ENCODE measurements around the gene SLC27A3. TPM values are rescaled to one million over a fixed set of nuclear protein-coding genes. Genes with fewer than 3 reads are reported as not detected.
A peak's percentile ranks its signal among the peaks of the same experiment; 100 is the strongest.
"Not testable (repeated sequence)": the region's sequence is repeated elsewhere in the genome, so short reads cannot be mapped to it uniquely, and the experiment has no call there.

SLC27A3 gene
- total RNA-seq, 2 donors from 2014 or later, result 7.4 to 10.0 TPM

DNA sequence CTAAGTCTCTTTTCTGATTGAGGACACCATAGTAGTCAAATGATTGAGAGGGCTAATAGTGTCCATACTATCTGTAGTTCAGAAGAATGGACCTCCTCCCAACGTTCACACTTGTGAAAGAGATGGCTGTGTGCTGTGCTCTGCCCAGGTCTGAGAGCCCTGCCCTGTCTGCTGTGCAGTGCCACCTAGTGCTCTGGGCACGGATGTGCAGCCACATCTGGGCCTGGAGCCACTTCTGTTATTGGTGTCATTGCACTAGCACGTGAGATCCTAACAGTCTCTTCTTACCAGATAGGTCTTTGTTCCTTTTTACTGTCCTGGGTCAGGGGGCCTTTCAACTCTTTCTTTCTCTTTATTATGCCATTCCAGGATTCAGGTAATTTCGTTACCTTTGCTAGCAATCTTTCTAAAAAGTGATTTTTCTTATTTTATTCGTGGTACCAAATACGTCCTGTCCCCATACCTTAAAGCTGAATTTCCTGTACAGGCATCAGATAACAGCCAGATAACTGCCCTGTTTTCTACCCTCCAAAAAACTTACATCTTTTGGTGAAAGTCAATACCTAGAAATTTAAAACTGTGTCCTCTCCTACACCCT lies 25.7 kb upstream of the SLC27A3 start:
- Mint-ChIP-seq H3K27me3 (no peaks in the 10 kb centered on the region), H3K4me3 (no peak overlapping the region), H3K4me1 (peaks cover 9% of the 10 kb centered on the region), H3K27ac (no peak overlapping the region), H3K36me3 (ENCODE audit: low read depth) (peaks cover 11% of the 10 kb centered on the region)
- ATAC-seq, result peak; percentile 100
- DNase-seq, result peak; percentile 56 to 75 (median 62)
- H3K9me3 ChIP-seq (ENCODE audit: control insufficient read depth, low read length, poor library complexity, severe bottlenecking), result no peaks in the 10 kb centered on the region

DNA sequence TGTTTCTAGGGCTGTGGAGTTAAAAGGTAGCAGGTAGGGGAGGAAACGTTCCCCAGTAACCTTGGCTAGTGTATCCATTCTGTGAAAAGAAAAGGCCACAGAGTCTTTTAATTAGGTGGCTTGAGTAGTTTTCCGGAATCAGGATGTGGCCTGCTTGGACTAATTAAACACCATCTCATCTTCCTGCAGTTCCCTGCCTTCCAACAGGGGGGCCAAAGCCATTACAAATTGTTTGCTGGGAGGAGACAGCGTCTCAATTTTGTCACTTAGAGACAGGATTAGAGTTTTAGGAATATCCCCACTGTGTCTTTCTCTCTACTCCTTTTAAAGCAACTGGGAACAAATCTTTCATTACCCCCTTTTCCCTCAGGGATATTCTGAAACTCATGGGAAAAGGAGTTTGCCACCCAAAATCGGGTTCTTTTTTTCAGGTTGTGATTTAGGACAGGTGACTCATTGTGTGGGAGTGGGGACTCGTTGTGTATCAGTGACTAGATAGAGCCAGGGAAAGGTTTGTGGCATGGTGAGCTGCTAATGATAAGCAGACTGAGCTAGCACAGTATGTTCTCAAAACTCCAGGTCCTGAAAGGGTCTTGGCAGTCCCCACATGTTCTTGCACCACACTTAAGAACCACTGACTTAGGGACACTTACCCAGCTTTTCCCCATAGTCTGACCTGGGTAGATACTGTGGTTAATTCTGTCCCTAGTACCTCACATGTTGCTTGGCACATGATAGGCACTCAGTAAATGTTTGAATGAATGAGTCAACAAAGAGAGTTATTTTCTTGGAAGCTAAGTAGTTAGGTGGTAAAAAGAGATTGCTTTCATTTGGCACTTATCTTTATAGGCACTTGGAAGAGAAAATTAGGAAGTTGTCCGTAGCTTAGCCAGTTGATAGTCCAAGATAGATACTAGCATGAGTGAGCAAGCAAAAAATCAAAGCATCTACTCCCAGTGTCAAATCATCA lies 24.9 kb upstream of the SLC27A3 start:
- DNase-seq, result no peak
- H3K36me3 Mint-ChIP-seq (ENCODE audit: low read depth), result peaks cover 11% of the 10 kb centered on the region
- no peaks in the 10 kb centered on the region for H3K27me3 Mint-ChIP-seq
- ATAC-seq, result no peak
- no peak overlapping the region for H3K27ac Mint-ChIP-seq
- H3K4me1 Mint-ChIP-seq, result peaks cover 9% of the 10 kb centered on the region
- H3K4me3 Mint-ChIP-seq, result no peak overlapping the region
- H3K9me3 ChIP-seq (ENCODE audit: control insufficient read depth, low read length, poor library complexity, severe bottlenecking), result no peaks in the 10 kb centered on the region

DNA sequence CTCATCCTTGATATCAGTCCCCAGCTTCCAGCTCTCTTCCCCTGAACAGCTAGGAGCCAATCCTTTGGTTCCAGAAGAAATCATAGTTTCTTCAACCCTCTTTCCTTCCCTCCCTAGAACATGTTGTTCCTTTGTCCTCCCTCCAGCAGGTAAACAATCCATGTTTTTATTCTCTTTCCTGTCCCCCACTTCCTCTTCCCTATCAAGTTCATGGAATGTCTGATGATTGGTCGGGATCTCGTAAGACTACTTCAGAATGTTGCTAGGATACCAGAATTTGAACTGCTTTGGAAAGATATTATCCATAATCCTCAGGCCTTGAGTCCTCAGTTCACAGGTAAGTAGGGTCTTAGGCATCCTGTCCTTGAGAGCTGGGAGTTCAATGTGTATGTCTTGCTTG lies 23.1 kb upstream of the SLC27A3 start:
- peaks cover 8% of the 10 kb centered on the region for H3K4me1 Mint-ChIP-seq
- no peaks in the 10 kb centered on the region for H3K27me3 Mint-ChIP-seq
- DNase-seq (no peak), ATAC-seq (no peak)
- H3K27ac Mint-ChIP-seq, result peak overlapping the region; percentile 34
- no peaks in the 10 kb centered on the region for H3K9me3 ChIP-seq (ENCODE audit: control insufficient read depth, low read length, poor library complexity, severe bottlenecking)
- peaks cover 11% of the 10 kb centered on the region for H3K36me3 Mint-ChIP-seq (ENCODE audit: low read depth)
- H3K4me3 Mint-ChIP-seq, result no peak overlapping the region

DNA sequence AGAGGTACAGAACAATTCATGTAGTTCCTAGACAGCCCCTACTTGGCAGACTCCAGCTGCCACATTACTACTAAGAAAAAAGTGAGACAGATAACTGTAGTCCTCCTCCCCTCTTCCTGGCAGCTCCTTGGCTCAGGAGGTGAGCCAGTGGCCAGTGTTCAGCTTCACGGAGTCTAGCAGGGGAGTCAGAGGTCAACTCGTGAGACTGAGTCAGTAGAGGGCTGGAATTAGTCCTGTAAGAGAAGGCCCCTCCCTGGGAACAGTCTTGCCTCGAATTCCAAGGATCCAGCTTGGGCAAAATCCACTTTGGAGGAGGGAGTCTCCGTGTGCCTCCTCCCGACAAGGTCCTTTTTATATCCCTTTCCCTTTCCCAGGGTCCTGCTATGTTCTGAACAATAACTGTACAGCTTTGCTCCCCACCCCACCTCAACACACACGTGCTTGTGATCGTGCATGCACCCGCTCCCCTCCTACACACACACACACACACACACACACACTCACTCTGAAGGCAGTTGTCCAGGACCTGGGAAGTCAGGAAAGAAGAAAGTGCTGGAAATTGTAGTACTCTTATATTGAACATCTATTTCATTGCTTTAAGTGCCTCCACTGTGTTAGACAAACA lies 22.5 kb upstream of the SLC27A3 start:
- no peaks in the 10 kb centered on the region for H3K9me3 ChIP-seq (ENCODE audit: control insufficient read depth, low read length, poor library complexity, severe bottlenecking)
- Mint-ChIP-seq H3K27me3 (no peaks in the 10 kb centered on the region), H3K4me1 (peaks cover 7% of the 10 kb centered on the region), H3K36me3 (ENCODE audit: low read depth) (peaks cover 8% of the 10 kb centered on the region), H3K27ac (no peak overlapping the region), H3K4me3 (no peak overlapping the region)
- ATAC-seq, result no peak
- no peak for DNase-seq

DNA sequence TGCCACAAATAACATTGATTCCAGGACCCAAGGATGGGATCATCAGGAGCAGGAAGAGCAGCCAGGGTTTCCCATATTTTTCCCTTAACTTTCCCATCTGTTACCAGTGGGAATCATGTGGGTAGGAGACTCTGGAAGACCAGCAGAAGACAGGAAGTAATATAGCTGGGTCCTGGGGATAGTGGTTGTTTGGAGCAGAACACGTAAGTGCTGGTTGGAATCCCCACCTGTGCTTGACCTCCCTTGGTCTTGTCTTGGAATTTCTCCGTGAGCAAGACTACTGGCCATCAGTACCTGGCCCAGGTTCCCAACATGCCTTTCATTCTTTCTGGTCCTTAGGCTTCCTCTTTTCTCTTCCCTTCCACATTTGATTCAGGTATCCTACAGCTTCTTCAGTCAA lies 20.9 kb upstream of the SLC27A3 start:
- H3K36me3 Mint-ChIP-seq (ENCODE audit: low read depth), result peaks cover 8% of the 10 kb centered on the region
- no peak for ATAC-seq
- H3K27ac Mint-ChIP-seq, result no peak overlapping the region
- no peak for DNase-seq
- H3K4me1 Mint-ChIP-seq, result peaks cover 7% of the 10 kb centered on the region
- no peaks in the 10 kb centered on the region for H3K9me3 ChIP-seq (ENCODE audit: control insufficient read depth, low read length, poor library complexity, severe bottlenecking)
- H3K27me3 Mint-ChIP-seq, result no peaks in the 10 kb centered on the region
- no peak overlapping the region for H3K4me3 Mint-ChIP-seq

DNA sequence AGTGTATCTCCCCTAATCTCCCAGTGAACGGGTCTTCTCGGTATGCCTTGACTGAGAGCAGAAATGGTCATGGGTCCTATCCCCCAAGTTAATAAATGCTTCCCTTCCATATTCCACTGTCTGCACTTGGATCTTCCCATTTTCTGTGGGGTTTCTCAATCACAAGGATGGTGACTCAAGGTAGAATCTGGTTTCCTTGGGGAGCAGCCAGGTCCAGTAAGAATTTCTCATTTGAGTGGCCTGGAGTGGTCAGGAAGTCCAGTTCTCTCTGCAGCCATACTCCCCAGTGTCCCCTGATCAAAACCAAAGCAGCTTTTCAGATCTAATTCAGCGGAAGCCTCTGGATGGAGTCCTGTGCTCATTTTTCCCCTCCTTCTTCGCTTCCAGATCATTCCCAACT lies 14.8 kb upstream of the SLC27A3 start:
- H3K9me3 ChIP-seq (ENCODE audit: control insufficient read depth, low read length, poor library complexity, severe bottlenecking), result no peaks in the 10 kb centered on the region
- ATAC-seq, result no peak
- Mint-ChIP-seq H3K36me3 (ENCODE audit: low read depth) (peaks cover 6% of the 10 kb centered on the region), H3K4me3 (no peak overlapping the region), H3K27ac (no peak overlapping the region), H3K4me1 (no peaks in the 10 kb centered on the region), H3K27me3 (no peaks in the 10 kb centered on the region)
- no peak for DNase-seq

DNA sequence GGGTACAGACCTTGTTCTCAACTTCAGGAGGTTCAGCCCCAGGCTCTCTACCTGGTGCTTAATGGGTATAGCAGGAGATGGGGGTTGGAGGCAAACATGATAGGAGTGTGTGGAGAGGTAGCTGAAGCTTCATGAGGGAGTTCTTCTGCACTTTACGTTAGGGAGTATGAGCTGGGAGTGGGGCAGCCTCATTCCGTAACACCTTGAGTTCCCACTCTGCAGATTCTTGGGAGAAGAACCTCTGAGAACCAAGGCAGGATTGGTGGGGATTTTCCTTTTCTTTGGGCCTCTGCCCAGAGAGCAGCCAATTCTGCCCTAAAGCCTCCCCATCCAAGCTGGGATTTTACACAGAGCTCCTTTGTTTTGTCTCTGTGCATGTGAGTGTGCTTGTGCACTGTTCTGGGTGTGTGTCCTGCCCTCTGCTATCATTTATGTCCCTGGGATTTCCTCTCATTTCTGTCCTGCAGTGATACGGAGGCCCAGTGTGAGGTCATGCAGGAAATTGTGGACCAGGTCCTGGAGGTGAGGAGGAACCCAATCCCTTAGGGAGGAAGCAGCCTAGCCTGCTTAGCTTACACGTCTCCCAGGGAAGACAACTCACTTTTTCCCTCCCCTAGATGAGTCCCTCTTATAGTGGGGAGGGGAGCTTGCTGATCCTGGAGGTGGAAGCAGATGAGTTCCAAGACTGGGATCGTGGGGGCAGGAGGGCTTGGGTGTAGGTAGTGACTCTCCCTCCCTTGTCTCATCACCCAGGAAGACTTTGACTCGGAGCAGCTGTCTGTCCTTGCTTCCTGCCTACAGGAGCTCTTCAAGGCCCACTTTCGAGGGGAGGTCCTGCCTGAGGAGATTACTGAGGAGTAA lies 11.6 kb upstream of the SLC27A3 start:
- ATAC-seq (no peak), DNase-seq (no peak)
- Mint-ChIP-seq H3K4me3 (no peak overlapping the region), H3K27ac (peak overlapping the region; percentile 19), H3K27me3 (no peaks in the 10 kb centered on the region), H3K36me3 (ENCODE audit: low read depth) (peaks cover 3% of the 10 kb centered on the region), H3K4me1 (no peaks in the 10 kb centered on the region)
- no peaks in the 10 kb centered on the region for H3K9me3 ChIP-seq (ENCODE audit: control insufficient read depth, low read length, poor library complexity, severe bottlenecking)

DNA sequence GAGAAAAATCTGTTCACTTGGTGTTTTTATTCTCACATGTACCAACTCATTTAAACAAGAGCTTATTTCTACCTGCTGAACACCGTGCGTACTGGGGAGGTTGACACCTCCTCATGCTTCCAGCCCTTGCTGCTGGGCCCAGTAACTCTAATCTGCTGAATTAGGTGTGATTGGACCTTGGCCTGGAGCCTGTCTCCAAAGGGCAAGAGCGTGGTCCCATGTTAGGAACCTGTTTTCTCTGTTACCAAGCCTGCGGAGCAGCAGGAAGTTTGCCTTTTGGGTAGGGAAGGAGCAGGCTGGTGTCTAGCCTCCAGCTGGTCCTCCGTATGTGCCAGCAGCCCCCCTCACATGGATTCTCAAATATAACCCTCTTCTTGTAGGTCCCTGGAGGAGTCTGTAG lies 10.9 kb upstream of the SLC27A3 start:
- no peak for ATAC-seq
- H3K27me3 Mint-ChIP-seq, result no peaks in the 10 kb centered on the region
- no peak overlapping the region for H3K27ac Mint-ChIP-seq
- no peak for DNase-seq
- H3K36me3 Mint-ChIP-seq (ENCODE audit: low read depth), result peaks cover 3% of the 10 kb centered on the region
- no peaks in the 10 kb centered on the region for H3K9me3 ChIP-seq (ENCODE audit: control insufficient read depth, low read length, poor library complexity, severe bottlenecking)
- no peak overlapping the region for H3K4me3 Mint-ChIP-seq
- no peaks in the 10 kb centered on the region for H3K4me1 Mint-ChIP-seq

DNA sequence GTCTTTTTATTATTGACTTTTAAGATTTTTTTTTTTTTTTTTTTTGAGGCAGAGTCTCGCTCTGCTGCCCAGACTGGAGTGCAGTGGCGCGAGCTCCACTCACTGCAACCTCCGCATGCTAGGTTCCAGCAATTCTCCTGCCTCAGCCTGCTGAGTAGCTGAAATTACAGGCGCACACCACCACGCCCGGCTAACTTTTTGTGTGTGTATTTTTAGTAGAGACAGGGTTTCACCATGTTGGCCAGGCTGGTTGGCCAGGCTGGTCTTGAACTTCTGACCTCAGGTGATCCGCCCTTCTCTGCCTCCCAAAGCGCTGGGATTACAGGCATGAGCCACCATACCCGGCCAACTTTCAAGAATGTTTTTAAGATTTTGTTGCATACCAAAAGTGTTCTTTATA lies 8.5 kb upstream of the SLC27A3 start:
- not testable (repeated sequence) for H3K27me3 Mint-ChIP-seq; DNase-seq; ATAC-seq; H3K4me3 Mint-ChIP-seq; H3K36me3 Mint-ChIP-seq (ENCODE audit: low read depth); H3K9me3 ChIP-seq (ENCODE audit: control insufficient read depth, low read length, poor library complexity, severe bottlenecking); H3K4me1 Mint-ChIP-seq
- H3K27ac Mint-ChIP-seq, result peak overlapping the region; percentile 56

DNA sequence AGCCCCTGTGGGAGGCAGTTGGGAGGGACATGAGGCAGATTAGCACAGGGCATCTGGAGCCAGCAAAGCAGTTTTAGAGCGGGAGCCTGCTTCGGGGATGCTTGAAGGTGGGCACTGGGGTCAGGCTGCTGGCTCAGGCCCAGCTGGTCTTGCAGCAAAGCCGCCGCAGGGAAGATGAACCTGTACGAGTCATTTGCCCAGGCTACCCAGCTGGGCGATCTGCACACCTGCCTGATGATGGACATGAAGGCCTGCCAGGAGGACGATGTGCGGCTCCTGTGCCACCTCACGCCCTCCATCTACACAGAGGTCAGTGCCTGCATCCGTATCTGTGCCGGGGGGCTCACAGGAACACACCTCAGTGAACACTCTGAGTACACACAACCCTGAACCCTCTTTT lies 7.7 kb upstream of the SLC27A3 start:
- H3K4me1 Mint-ChIP-seq, result no peaks in the 10 kb centered on the region
- no peak overlapping the region for H3K4me3 Mint-ChIP-seq
- no peaks in the 10 kb centered on the region for H3K9me3 ChIP-seq (ENCODE audit: control insufficient read depth, low read length, poor library complexity, severe bottlenecking)
- ATAC-seq (no peak), DNase-seq (no peak)
- H3K27ac Mint-ChIP-seq, result no peak overlapping the region
- H3K36me3 Mint-ChIP-seq (ENCODE audit: low read depth), result no peaks in the 10 kb centered on the region
- H3K27me3 Mint-ChIP-seq, result no peaks in the 10 kb centered on the region

DNA sequence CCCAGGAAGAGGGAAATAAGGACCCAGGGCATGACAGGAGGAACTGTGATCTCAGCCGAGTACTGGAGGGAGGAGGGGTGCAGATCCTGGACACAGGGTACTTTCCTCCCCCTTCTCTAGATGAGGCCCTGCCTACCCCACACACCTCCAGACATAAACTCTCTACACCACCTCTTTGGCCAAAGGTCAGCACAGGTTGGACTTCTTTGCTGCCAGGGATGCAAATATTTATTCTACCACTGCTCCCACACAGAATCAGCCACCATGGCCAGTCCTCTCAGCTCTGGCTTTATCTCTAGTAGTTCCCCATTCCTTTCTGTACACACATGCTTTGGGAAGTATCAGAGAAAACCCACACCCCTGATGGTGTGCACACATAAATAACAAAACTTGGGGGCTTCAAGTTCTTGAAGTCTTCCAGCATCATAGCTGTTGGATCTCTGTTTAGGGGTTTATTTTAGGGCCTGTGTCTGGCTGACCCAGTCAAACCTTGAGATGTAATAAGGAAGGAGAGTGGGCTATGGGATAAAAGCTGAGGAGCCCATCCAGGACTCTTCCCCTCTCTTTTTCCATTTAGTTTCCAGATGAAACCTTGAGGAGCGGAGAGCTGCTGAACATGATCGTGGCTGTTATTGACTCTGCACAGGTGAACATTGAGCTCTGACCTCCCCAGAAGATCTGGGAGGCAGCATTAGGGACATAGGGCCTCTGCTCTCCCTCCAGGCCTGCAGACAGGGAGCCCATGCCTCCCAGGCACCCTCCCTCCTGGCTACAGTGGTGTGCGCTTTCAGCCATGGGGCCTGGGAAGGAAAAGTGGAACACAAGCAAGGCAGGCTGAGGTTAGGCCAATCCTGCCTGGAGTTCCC lies 6.7 kb upstream of the SLC27A3 start:
- DNase-seq, result no peak
- ATAC-seq, result no peak
- Mint-ChIP-seq H3K27ac (peak overlapping the region; percentile 3), H3K4me1 (no peaks in the 10 kb centered on the region), H3K4me3 (no peak overlapping the region), H3K36me3 (ENCODE audit: low read depth) (no peaks in the 10 kb centered on the region), H3K27me3 (no peaks in the 10 kb centered on the region)
- no peaks in the 10 kb centered on the region for H3K9me3 ChIP-seq (ENCODE audit: control insufficient read depth, low read length, poor library complexity, severe bottlenecking)

DNA sequence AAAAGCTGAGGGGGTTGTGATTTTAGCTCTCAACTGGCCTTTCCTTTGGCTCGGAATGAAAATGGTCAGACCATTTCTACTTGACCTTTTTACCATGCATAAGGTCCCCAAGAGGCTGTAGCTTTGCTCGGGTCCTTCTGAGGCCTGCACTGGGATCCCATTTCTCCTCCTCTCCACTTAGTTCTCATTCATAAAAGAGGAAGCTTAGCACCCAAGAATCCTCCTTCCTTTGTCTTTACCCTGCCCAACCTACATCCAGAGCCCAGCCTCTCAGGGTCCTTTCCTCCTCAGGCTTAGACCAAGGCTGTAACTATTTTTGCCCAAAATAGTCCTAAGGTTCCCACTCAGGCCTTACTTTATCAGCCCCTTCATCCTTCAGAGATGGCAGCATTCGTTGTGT lies 6.0 kb upstream of the SLC27A3 start:
- H3K4me1 Mint-ChIP-seq, result peaks cover 3% of the 10 kb centered on the region

More for the DNA sequence above, 6.0 kb upstream of the SLC27A3 start:
- no peak for DNase-seq
- H3K27me3 Mint-ChIP-seq, result no peaks in the 10 kb centered on the region
- no peak for ATAC-seq
- H3K4me3 Mint-ChIP-seq, result no peak overlapping the region
- H3K9me3 ChIP-seq (ENCODE audit: control insufficient read depth, low read length, poor library complexity, severe bottlenecking), result no peaks in the 10 kb centered on the region
- no peaks in the 10 kb centered on the region for H3K36me3 Mint-ChIP-seq (ENCODE audit: low read depth)
- H3K27ac Mint-ChIP-seq, result no peak overlapping the region
